HG02588 (cell line): ENCODE measurements around the gene SRSF1.
A peak's percentile ranks its signal among the peaks of the same experiment; 100 is the strongest.
"Not testable (repeated sequence)": the region's sequence is repeated elsewhere in the genome, so short reads cannot be mapped to it uniquely, and the experiment has no call there.

Source experiments
- ATAC-seq: cut with Tn5 transposase; IDR thresholded peaks from one replicate; pipeline ENCODE4 v1.9.1; 2021; ENCODE audit warnings: mild to moderate bottlenecking, moderate library complexity; ENCODE audit not compliant: unreplicated experiment

The SRSF1 gene

GRCh38 chr17:58006924-58007780, at the start of gene SRSF1:
Gene SRSF1 (minus strand): TSS chr17:58007246. CDS start chr17:58007137, 109 bp downstream.
- ATAC-seq = peak; percentile 86

GRCh38 chr17:58056476-58056875, 49.4 kb upstream of the SRSF1 start:
- no peak for ATAC-seq

- no peak for ATAC-seq
These were observed 47.6 kb upstream of the SRSF1 start for GRCh38 chr17:58054641-58055040.

GRCh38 chr17:58052945-58053715, 46.1 kb upstream of the SRSF1 start:
- ATAC-seq = no peak

- ATAC-seq = no peak
These were observed 45.4 kb upstream of the SRSF1 start for GRCh38 chr17:58052407-58052806.

- ATAC-seq = no peak
These were observed 44.4 kb upstream of the SRSF1 start for GRCh38 chr17:58051468-58051867.

- no peak for ATAC-seq
These were observed 43.9 kb upstream of the SRSF1 start for GRCh38 chr17:58050966-58051365.

GRCh38 chr17:58049533-58049932, 42.5 kb upstream of the SRSF1 start:
- ATAC-seq = no peak

GRCh38 chr17:58047376-58048150, 40.5 kb upstream of the SRSF1 start:
- no peak for ATAC-seq

GRCh38 chr17:58046239-58047094, 39.4 kb upstream of the SRSF1 start:
- no peak for ATAC-seq

- ATAC-seq = not testable (repeated sequence)
These were observed 37.2 kb upstream of the SRSF1 start for GRCh38 chr17:58044256-58044655.

- no peak for ATAC-seq
These were observed 36.5 kb upstream of the SRSF1 start for GRCh38 chr17:58043221-58044181.

GRCh38 chr17:58041161-58041560, 34.1 kb upstream of the SRSF1 start:
- ATAC-seq = no peak

GRCh38 chr17:58040386-58040785, 33.3 kb upstream of the SRSF1 start:
- no peak for ATAC-seq

- no peak for ATAC-seq
These were observed 32.9 kb upstream of the SRSF1 start for GRCh38 chr17:58039975-58040374.

- no peak for ATAC-seq
These were observed 25.8 kb upstream of the SRSF1 start for GRCh38 chr17:58032691-58033415.

- no peak for ATAC-seq
These were observed 21.5 kb upstream of the SRSF1 start for GRCh38 chr17:58028578-58028977.

GRCh38 chr17:58020401-58020800, 13.4 kb upstream of the SRSF1 start:
- ATAC-seq = no peak

GRCh38 chr17:58019521-58019920, 12.5 kb upstream of the SRSF1 start:
- ATAC-seq = no peak
